A673 (cell line): ENCODE measurements around the gene BROX. TPM values are rescaled to one million over a fixed set of nuclear protein-coding genes. Genes with fewer than 3 reads are reported as not detected.

Experiments used
- BruUV-seq: library from RNA; stranded (reverse); fragments of 400-500 nt; replicated peaks from 2 replicates; lab custom pipeline; 2021; lab: Mats Ljungman, UMichigan
- CTCF ChIA-PET: fragments of 300-600 bp; sonication (Branson Sonifier 250); formaldehyde crosslinking; loops from one replicate; lab custom pipeline; 2022; ENCODE audit warnings: antibody characterized with exemption; lab: Charles Lee
- POLR2A ChIA-PET: fragments of 300-600 bp; sonication (Branson Sonifier 250); formaldehyde crosslinking; loops from one replicate; lab custom pipeline; 2022; ENCODE audit warnings: antibody characterized with exemption; ENCODE audit not compliant: low non-redundant PET; lab: Charles Lee
- DNase-seq: peaks from one replicate; pipeline ENCODE4 v3.0.0-alpha.2; 2015; ENCODE audit warnings: low spot score
- H3K27ac ChIP-seq: fragments of 200-600 bp; sonication (generic); 2 replicates; pipeline ENCODE4 v1.5.1; 2016; ENCODE audit warnings: mixed run types, low read depth, mild to moderate bottlenecking, mixed read lengths, antibody characterized with exemption, low read length; ENCODE audit not compliant: poor library complexity, severe bottlenecking
- H3K27me3 ChIP-seq: fragments of 200-600 bp; sonication (generic); replicated peaks from 2 replicates; pipeline ENCODE4 v1.6.1; 2017; ENCODE audit warnings: mixed run types, low read depth, mild to moderate bottlenecking, mixed read lengths, antibody characterized with exemption, low read length; ENCODE audit not compliant: insufficient read depth, poor library complexity
- H3K36me3 ChIP-seq: fragments of 200-600 bp; sonication (generic); 2 replicates; pipeline ENCODE4 v1.6.1; 2016; ENCODE audit warnings: mixed run types, mild to moderate bottlenecking, mixed read lengths, antibody characterized with exemption, low read length; ENCODE audit not compliant: insufficient read depth, poor library complexity, severe bottlenecking
- H3K4me1 ChIP-seq: fragments of 200-600 bp; sonication (generic); 2 replicates; pipeline ENCODE4 v1.6.1; 2017; ENCODE audit warnings: mixed run types, mild to moderate bottlenecking, mixed read lengths, antibody characterized with exemption, low read length; ENCODE audit not compliant: insufficient read depth, poor library complexity, severe bottlenecking
- H3K4me3 ChIP-seq: fragments of 200-600 bp; sonication (generic); 2 replicates; pipeline ENCODE4 v1.5.1; 2016; ENCODE audit warnings: low read depth, mixed run types, mild to moderate bottlenecking, mixed read lengths, low read length; ENCODE audit not compliant: poor library complexity, severe bottlenecking
- H3K9me3 ChIP-seq: fragments of 200-600 bp; sonication (generic); 2 replicates; pipeline ENCODE4 v1.6.1; 2016; ENCODE audit warnings: mixed run types, low read depth, mild to moderate bottlenecking, mixed read lengths, antibody characterized with exemption, low read length; ENCODE audit not compliant: poor library complexity, severe bottlenecking
- EZH2 ChIP-seq: fragments of 200-600 bp; sonication (generic); IDR thresholded peaks from 2 replicates; pipeline ENCODE4 v1.6.1; 2017; ENCODE audit warnings: borderline replicate concordance, low read depth, mild to moderate bottlenecking, mixed read lengths, antibody characterized with exemption, low read length; ENCODE audit not compliant: poor library complexity, severe bottlenecking
- intact Hi-C: fragments of 100-400 bp; cut with micrococcal nuclease; formaldehyde crosslinking; loops from one replicate; pipeline ENCODE4 v1.10.0; 2022; ENCODE audit not compliant: unreplicated experiment
- total RNA-seq: library from RNA; stranded (reverse); gene quantifications from 2 replicates; pipeline ENCODE4 v1.2.3, GENCODE V29; 2021
- TF ChIP-seq, protein P1 (sequence below): fragments of 300-800, 200-600 bp; sonication (generic); conservative IDR thresholded peaks from 2 replicates; pipeline ENCODE4 v1.5.1; 2017; ENCODE audit warnings: low read depth, mild to moderate bottlenecking, antibody characterized with exemption, low read length, moderate library complexity, mixed read lengths

BROX gene
- total RNA-seq, 1 experiment from 2014 or later, result 36.2 TPM

DNA sequence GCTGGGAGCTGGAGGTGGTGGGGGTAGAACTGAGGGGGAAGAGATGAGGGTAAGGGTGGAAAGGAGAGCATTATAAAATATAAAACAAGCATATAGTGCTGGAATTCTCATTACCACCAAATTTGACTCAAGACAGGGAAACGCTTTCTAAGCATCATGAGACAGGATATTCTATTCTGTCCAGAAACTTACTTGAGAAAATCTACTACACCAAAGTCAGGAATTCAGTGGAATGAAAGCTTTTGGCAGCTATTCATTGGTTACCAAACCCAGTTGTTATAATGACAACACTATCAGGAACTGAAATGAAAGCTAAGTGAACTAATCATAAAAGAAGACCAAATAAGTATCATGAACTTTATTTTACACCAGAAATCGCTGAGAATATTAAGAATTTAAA, 14.5 kb upstream of the BROX start:
- no peak for TF ChIP-seq EZH2
- TF ChIP-seq, protein P1, sequence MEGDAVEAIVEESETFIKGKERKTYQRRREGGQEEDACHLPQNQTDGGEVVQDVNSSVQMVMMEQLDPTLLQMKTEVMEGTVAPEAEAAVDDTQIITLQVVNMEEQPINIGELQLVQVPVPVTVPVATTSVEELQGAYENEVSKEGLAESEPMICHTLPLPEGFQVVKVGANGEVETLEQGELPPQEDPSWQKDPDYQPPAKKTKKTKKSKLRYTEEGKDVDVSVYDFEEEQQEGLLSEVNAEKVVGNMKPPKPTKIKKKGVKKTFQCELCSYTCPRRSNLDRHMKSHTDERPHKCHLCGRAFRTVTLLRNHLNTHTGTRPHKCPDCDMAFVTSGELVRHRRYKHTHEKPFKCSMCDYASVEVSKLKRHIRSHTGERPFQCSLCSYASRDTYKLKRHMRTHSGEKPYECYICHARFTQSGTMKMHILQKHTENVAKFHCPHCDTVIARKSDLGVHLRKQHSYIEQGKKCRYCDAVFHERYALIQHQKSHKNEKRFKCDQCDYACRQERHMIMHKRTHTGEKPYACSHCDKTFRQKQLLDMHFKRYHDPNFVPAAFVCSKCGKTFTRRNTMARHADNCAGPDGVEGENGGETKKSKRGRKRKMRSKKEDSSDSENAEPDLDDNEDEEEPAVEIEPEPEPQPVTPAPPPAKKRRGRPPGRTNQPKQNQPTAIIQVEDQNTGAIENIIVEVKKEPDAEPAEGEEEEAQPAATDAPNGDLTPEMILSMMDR, result no peak
- DNase-seq, result no peak
- Histone ChIP-seq H3K27me3 (no peaks in the 10 kb centered on the region), H3K4me1 (no peaks in the 10 kb centered on the region), H3K9me3 (no peaks in the 10 kb centered on the region), H3K36me3 (peaks cover 12% of the 10 kb centered on the region), H3K4me3 (no peak overlapping the region), H3K27ac (no peak overlapping the region)
- intact Hi-C loops, result no loop called here
- no TSS peak for BruUV-seq
- CTCF ChIA-PET, result no interaction called here
- POLR2A ChIA-PET, result no interaction called here

DNA sequence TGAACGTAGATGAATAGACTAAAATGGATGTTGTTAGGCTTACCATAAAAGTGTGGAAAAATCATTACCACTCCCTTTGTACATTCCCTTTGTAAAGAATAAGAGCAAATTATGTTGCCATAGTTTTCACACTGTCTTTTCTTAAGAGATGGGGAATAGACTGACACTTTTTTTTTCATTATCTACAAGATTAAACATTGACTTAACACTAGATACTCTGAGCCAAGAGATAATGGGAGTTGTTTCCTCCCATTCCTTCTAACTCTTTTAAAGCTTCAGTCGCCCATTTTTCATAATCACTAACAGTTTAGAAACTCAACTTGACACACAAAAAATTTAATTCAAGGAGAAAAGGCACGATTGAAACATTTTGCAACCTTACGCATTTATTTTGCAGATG, 10.2 kb upstream of the BROX start:
- Histone ChIP-seq H3K9me3 (peaks cover 6% of the 10 kb centered on the region), H3K4me3 (no peak overlapping the region), H3K27ac (no peak overlapping the region), H3K36me3 (peaks cover 4% of the 10 kb centered on the region), H3K27me3 (no peaks in the 10 kb centered on the region), H3K4me1 (no peaks in the 10 kb centered on the region)
- DNase-seq, result no peak
- TF ChIP-seq EZH2, result no peak
- TF ChIP-seq, protein P1, result no peak
- POLR2A ChIA-PET, result no interaction called here
- intact Hi-C loops, result no loop called here
- no TSS peak for BruUV-seq
- CTCF ChIA-PET, result no interaction called here

DNA sequence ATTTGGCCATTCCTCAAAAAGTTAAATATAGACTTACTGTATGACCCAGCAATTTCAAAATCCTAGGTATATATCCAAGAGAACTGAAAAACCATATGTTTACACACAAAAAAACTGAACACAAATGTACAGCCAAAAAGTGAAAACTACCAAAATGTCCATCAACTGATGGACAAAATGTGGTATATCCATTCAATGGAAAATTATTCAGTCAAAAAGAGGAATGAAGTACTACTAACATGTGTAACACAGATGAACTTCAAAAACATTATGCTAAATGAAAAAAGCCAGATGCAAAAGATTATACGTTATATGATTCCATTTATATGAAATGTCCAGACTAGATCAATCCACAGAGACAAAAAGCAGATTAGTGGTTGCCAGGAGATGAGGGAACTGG, 8.1 kb upstream of the BROX start:
- intact Hi-C loops, result no loop called here
- Histone ChIP-seq H3K9me3 (peaks cover 6% of the 10 kb centered on the region), H3K4me3 (no peak overlapping the region), H3K36me3 (peaks cover 4% of the 10 kb centered on the region), H3K27ac (no peak overlapping the region), H3K4me1 (no peaks in the 10 kb centered on the region), H3K27me3 (no peaks in the 10 kb centered on the region)
- no peak for DNase-seq
- ChIA-PET POLR2A (no interaction called here), CTCF (no interaction called here)
- TF ChIP-seq, protein P1, result no peak
- TF ChIP-seq EZH2, result no peak
- no TSS peak for BruUV-seq
